GM12874 (cell line): Measurements from ENCODE around the gene ARVCF.

Experiments used
- TF ChIP-seq, protein P1 (sequence below): IDR thresholded peaks from 2 replicates; pipeline ENCODE4 v1.5.1; 2011; ENCODE audit warnings: low read depth, mild to moderate bottlenecking, control low read depth, low read length, moderate library complexity; ENCODE audit not compliant: insufficient read depth

The ARVCF gene

DNA sequence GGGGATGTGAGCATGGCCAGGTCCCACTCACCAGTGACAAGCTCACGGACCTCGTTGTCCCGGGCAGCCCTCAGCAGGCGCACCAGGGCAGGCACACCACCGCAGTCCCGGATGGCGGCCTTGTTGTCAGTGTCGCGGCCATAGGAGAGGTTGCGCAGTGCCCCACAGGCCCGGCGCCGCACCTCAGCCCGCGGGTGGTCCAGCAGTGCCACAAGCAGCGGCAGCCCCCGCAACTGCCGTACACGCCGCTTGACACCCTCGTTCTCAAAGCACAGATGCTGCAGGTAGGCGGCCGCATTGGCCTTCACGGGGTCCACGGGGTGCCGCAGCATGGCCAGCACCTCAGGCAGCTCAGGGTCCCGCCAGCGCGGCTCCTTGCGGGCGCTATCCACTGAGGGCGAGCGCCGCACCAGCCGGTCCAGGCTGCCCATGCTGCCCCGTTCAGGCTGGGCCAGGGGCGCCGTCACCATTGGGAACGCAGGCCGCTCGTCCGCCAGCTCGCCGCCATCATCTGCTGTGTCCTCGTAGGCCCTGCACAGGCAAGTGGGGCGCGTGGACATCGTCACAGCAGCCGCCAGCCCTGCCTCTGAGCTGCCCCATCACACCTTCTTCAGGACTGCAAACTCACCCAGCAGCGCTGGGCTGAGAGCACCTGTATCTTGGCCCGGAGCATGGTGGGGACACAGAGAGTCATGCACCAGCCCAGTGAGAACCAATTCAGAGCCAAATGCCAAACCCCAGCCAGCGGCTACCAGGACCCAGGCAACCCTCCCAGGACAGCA, 36.7 kb downstream of the ARVCF start:
- TF ChIP-seq, protein P1, sequence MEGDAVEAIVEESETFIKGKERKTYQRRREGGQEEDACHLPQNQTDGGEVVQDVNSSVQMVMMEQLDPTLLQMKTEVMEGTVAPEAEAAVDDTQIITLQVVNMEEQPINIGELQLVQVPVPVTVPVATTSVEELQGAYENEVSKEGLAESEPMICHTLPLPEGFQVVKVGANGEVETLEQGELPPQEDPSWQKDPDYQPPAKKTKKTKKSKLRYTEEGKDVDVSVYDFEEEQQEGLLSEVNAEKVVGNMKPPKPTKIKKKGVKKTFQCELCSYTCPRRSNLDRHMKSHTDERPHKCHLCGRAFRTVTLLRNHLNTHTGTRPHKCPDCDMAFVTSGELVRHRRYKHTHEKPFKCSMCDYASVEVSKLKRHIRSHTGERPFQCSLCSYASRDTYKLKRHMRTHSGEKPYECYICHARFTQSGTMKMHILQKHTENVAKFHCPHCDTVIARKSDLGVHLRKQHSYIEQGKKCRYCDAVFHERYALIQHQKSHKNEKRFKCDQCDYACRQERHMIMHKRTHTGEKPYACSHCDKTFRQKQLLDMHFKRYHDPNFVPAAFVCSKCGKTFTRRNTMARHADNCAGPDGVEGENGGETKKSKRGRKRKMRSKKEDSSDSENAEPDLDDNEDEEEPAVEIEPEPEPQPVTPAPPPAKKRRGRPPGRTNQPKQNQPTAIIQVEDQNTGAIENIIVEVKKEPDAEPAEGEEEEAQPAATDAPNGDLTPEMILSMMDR: no peak

DNA sequence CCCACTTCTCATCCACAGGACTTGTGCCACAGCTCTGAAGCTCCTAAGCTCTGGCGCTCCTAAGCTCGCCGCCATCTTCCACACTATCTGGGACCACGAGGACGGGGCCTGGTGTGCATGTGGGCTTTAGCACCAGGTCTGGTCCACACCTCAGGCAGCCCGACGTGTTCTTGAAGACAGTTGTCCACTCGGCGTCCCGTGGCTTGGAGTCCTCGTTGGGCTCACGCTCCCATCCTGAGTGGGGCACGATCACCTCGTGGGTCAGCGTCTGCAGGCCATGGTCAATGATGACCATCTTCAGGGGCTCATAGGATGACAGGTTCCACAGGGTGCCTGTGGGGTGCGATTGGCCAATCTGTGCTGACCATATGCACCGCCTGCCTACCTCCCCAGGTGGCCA, 37.9 kb downstream of the ARVCF start:
- TF ChIP-seq, protein P1: no peak

DNA sequence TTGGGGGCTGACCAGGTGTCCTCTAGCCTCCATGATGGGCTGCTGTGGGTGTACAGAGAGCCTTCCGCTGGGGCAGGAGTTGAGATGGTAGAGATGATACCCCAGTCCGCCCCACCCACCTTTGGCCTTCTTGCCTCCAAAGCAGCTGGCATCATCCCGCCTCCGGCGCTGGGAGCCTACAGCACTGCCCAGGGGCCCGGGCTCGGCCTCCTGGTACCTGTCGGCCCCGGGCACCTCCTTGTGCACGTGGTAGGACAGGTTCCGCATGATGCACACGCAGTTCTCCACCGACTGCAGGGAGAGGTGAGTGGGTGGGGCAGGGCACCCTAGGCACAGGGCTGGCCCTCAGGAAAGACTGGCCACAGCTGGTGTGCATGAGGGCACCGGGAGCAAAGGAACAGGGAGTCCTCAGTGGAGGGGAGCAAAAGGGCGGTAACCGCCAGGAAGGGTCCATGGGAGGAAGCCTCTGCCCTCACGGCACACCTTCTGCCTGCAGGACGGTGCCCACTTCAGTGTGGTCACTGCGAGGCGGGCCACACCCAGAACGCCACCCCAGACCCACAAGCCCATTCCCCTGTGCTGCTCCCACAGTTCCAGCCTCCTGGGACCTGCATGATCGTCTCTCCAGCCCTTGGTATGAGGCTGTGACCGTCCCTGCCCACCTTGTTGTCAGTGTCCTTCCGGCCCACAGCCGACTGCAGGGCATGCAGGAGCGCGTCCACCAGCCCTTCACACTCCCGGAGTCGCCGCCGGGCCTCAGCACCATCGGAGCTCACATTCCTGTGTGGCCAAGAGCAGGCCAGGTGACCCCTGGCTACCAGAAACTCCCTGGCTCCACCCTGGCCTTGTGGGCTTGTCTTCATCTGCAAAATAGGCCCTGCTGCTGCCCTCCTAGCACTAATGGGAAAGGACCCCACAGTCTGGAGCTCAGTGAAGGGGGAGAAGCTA, 39.1 kb downstream of the ARVCF start:
- TF ChIP-seq, protein P1: no peak

DNA sequence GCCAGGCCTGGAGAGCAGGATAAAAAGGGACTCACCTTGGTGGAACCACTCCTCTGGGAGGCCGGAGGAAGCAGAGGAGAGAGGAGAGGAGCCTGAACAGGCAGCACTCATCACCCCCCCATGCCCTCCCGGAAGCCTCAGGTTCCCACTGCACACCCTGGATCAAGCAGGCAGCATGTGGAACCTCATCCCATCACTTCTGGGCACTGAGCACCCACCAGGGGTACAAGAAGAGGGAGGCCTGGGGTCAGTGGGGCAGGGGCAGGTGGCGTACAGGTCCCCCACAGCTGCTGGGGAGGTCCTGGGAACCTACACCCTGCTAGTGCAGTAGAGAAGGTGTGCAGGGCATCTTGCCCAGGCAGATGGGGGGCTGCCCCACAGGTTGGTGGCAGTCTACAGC, 40.0 kb downstream of the ARVCF start:
- TF ChIP-seq, protein P1: no peak

DNA sequence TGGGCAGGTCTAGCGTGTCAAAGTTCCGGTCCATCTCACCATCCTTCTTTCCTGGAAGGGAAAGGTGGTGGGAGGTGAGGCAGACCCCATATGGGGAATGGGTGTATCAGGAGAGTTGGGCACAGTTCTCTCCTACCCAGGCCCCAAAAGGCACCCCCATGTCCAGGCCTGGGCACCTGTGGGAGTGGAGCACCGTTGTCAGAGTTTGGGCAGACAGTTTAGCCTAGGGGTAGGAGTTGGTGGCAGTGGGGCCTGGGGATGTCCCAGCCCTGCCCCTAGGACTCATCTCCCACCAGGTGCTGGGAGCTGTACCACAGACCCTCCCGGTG, 41.0 kb downstream of the ARVCF start:
- TF ChIP-seq, protein P1: no peak

DNA sequence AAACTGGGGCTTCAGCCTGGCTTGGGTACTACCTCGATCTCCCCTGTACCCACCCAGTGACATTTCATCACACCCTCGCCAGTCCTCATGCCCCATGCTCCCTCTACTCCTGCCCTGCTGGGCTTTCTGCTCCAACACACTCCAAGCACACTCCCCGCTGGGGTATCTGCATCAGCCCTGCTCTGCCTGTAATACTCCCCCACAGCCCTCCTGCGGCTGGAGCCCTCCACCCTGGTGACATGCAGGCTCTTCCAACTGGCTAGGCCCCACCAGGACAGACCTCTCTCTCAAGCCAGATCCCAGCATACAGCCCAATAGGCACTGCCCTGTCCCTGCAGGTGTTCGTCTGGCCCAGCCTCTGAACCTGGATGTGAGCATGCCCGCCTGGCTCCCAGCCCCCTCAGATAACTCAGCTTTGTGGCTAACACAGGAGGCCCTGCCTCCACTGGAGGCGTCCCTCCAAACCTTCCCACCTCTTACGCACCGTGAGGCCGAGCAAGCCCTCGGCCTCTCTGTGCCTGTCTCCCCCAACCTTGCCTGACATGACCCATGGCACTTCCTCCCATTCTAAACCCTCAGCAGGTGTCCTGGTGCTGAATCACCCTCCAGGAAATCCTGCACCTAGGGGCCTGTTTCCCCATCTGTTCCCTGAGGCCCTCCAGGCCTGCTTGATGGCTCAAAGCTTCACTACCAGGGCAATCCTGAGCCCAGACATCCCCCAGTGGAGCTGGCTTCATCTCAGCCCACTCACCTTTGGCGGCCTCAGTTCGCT, 41.5 kb downstream of the ARVCF start:
- TF ChIP-seq, protein P1: no peak
